Mucosa of rectum (tissue), 2 donors: ENCODE data around the gene SGK1.

Experiments
- H3K27ac ChIP-seq, 2 donors: one replicate each; pipeline ENCODE4 v1.7.0; 2013; ENCODE audit warnings: inconsistent platforms in 2 of 2, low read depth in 2 of 2, low read length in 2 of 2
- H3K27me3 ChIP-seq, 2 donors: one replicate each; pipeline ENCODE4 v1.7.0; 2013; ENCODE audit warnings: low read length in 2 of 2; ENCODE audit not compliant: control insufficient read depth in 2 of 2, insufficient read depth in 2 of 2
- H3K36me3 ChIP-seq, 2 donors: one replicate each; pipeline ENCODE4 v1.7.0; 2013; ENCODE audit warnings: low read length in 2 of 2; ENCODE audit not compliant: control insufficient read depth in 2 of 2, insufficient read depth in 2 of 2
- H3K4me1 ChIP-seq, 2 donors: one replicate each; pipeline ENCODE4 v1.7.0; 2013; ENCODE audit warnings: low read length in 2 of 2, mild to moderate bottlenecking in 1 of 2; ENCODE audit not compliant: control insufficient read depth in 2 of 2, insufficient read depth in 2 of 2
- H3K4me3 ChIP-seq, 2 donors: one replicate each; pipeline ENCODE4 v1.7.0; 2013; ENCODE audit warnings: low read length in 2 of 2
- H3K9ac ChIP-seq, 2 donors: one replicate each; pipeline ENCODE4 v1.7.0; 2013; ENCODE audit warnings: low read length in 2 of 2, low read depth in 1 of 2, mild to moderate bottlenecking in 1 of 2
- H3K9me3 ChIP-seq, 2 donors: one replicate each; pipeline ENCODE4 v1.7.0; 2013; ENCODE audit warnings: low read length in 2 of 2; ENCODE audit not compliant: control insufficient read depth in 2 of 2
- donor health status: healthy.
- donor health status: Normal muscosa, but diverticular disease.

The SGK1 gene

GRCh38 chr6:134147034-134147533 is 170.8 kb downstream of the SGK1 start:
- H3K27ac ChIP-seq, result no peak overlapping the region
- H3K9me3 ChIP-seq, result no peaks in the 10 kb centered on the region

GRCh38 chr6:134146268-134147033 is 171.5 kb downstream of the SGK1 start:
- H3K9ac ChIP-seq, result no peak overlapping the region
- H3K27ac ChIP-seq, result no peak overlapping the region
- H3K4me1 ChIP-seq, result peaks cover 0 to 5% of the 10 kb centered on the region in 2 donors
- no peaks in the 10 kb centered on the region for H3K27me3 ChIP-seq
- H3K36me3 ChIP-seq, result no peaks in the 10 kb centered on the region
- no peaks in the 10 kb centered on the region for H3K9me3 ChIP-seq
- H3K4me3 ChIP-seq, result no peak overlapping the region

More at GRCh38 chr6:134147034-134147533, 170.8 kb downstream of the SGK1 start:
- no peak overlapping the region for H3K4me3 ChIP-seq
- H3K27me3 ChIP-seq, result no peaks in the 10 kb centered on the region
- H3K9ac ChIP-seq, result no peak overlapping the region
- no peaks in the 10 kb centered on the region for H3K36me3 ChIP-seq
- H3K4me1 ChIP-seq, result peaks cover 0 to 5% of the 10 kb centered on the region in 2 donors

- no peak overlapping the region for H3K4me3 ChIP-seq
- H3K9ac ChIP-seq, result no peak overlapping the region
- peaks cover 0 to 5% of the 10 kb centered on the region in 2 donors for H3K4me1 ChIP-seq
- H3K36me3 ChIP-seq, result no peaks in the 10 kb centered on the region
- no peaks in the 10 kb centered on the region for H3K27me3 ChIP-seq
- no peak overlapping the region for H3K27ac ChIP-seq
- no peaks in the 10 kb centered on the region for H3K9me3 ChIP-seq
These were observed 172.1 kb downstream of the SGK1 start for GRCh38 chr6:134145786-134146185.

GRCh38 chr6:134138226-134138975 is 179.5 kb downstream of the SGK1 start:
- Histone ChIP-seq H3K27me3 (no peaks in the 10 kb centered on the region), H3K4me1 (no peaks in the 10 kb centered on the region), H3K36me3 (no peaks in the 10 kb centered on the region), H3K9me3 (no peaks in the 10 kb centered on the region), H3K27ac (no peak overlapping the region), H3K4me3 (no peak overlapping the region), H3K9ac (no peak overlapping the region)

GRCh38 chr6:134134654-134135053 is 183.3 kb downstream of the SGK1 start:
- Histone ChIP-seq H3K27ac (no peak overlapping the region), H3K9ac (no peak overlapping the region), H3K4me3 (no peak overlapping the region), H3K9me3 (no peaks in the 10 kb centered on the region), H3K36me3 (no peaks in the 10 kb centered on the region), H3K27me3 (no peaks in the 10 kb centered on the region), H3K4me1 (no peaks in the 10 kb centered on the region)

- Histone ChIP-seq H3K9ac (no peak overlapping the region), H3K27ac (no peak overlapping the region), H3K9me3 (no peaks in the 10 kb centered on the region), H3K4me1 (no peaks in the 10 kb centered on the region), H3K27me3 (no peaks in the 10 kb centered on the region), H3K4me3 (no peak overlapping the region), H3K36me3 (no peaks in the 10 kb centered on the region)
These were observed 185.3 kb downstream of the SGK1 start for GRCh38 chr6:134132494-134133141.

- no peaks in the 10 kb centered on the region for H3K4me1 ChIP-seq
- no peaks in the 10 kb centered on the region for H3K27me3 ChIP-seq
- H3K4me3 ChIP-seq, result no peak overlapping the region
- H3K9ac ChIP-seq, result no peak overlapping the region
- no peaks in the 10 kb centered on the region for H3K36me3 ChIP-seq
- H3K27ac ChIP-seq, result no peak overlapping the region
- H3K9me3 ChIP-seq, result no peaks in the 10 kb centered on the region
These were observed 186.3 kb downstream of the SGK1 start for GRCh38 chr6:134131530-134132139.

- no peaks in the 10 kb centered on the region for H3K4me1 ChIP-seq
- H3K27ac ChIP-seq, result no peak overlapping the region
- H3K36me3 ChIP-seq, result no peaks in the 10 kb centered on the region
- no peaks in the 10 kb centered on the region for H3K9me3 ChIP-seq
- H3K9ac ChIP-seq, result no peak overlapping the region
- no peak overlapping the region for H3K4me3 ChIP-seq
- H3K27me3 ChIP-seq, result no peaks in the 10 kb centered on the region
These were observed 189.8 kb downstream of the SGK1 start for GRCh38 chr6:134128146-134128545.

- no peaks in the 10 kb centered on the region for H3K4me1 ChIP-seq
- no peaks in the 10 kb centered on the region for H3K9me3 ChIP-seq
- no peaks in the 10 kb centered on the region for H3K27me3 ChIP-seq
- no peak overlapping the region for H3K4me3 ChIP-seq
- no peaks in the 10 kb centered on the region for H3K36me3 ChIP-seq
- H3K9ac ChIP-seq, result no peak overlapping the region
- no peak overlapping the region for H3K27ac ChIP-seq
These were observed 194.2 kb downstream of the SGK1 start for GRCh38 chr6:134123666-134124208.
